HCT116 (cell line): ENCODE results near the gene TTLL6. TPM values are rescaled to one million over a fixed set of nuclear protein-coding genes. Genes with fewer than 3 reads are reported as not detected.

ENCODE experiments used
- ATAC-seq: fragments of 200-7000 bp; cut with Tn5 transposase; 2 replicates; pipeline ENCODE4 v1.9.1; 2020; ENCODE audit warnings: mild to moderate bottlenecking, moderate library complexity
- BruUV-seq: library from RNA; stranded (reverse); fragments of 400-500 nt; replicated peaks from 2 replicates; lab custom pipeline; 2021; lab: Mats Ljungman, UMichigan
- CTCF ChIA-PET: fragments of 300-600 bp; sonication (Branson Sonifier 250); formaldehyde crosslinking; loops from one replicate; lab custom pipeline; 2021; ENCODE audit warnings: antibody characterized with exemption; lab: Charles Lee
- POLR2A ChIA-PET: fragments of 300-600, 350-600 bp; sonication (Branson Sonifier 250); formaldehyde crosslinking; loops from one replicate; lab custom pipeline; 2021; ENCODE audit warnings: antibody characterized with exemption; lab: Charles Lee
- RAD21 ChIA-PET, 2 experiments: fragments of 300-600 bp; sonication (Branson Sonifier 250); formaldehyde crosslinking; loops; one replicate each; lab custom pipeline; 2023; ENCODE audit warnings: low total read pairs in 2 of 2; ENCODE audit not compliant: uncharacterized antibody in 2 of 2, unreplicated experiment in 2 of 2, low non-redundant PET in 1 of 2; lab: Charles Lee
- DNase-seq: peaks from one replicate; pipeline ENCODE4 v3.0.0-alpha.2; 2010; ENCODE audit warnings: low read depth, low spot score
- H2AFZ ChIP-seq: fragments of 200-600 bp; shearing (Covaris generic), sonication (generic); 2 replicates; pipeline ENCODE4 v1.6.1; 2017; ENCODE audit warnings: low read depth, mixed run types, mixed read lengths, antibody characterized with exemption, low read length; ENCODE audit not compliant: poor library complexity, severe bottlenecking
- H3K27ac ChIP-seq: 2 replicates; pipeline ENCODE4 v1.5.1; 2012; ENCODE audit warnings: low read depth, low read length
- H3K27me3 ChIP-seq: fragments of 200-600 bp; sonication (generic); 2 replicates; pipeline ENCODE4 v1.6.1; 2016; ENCODE audit warnings: mixed run types, low read length, mixed read lengths; ENCODE audit not compliant: insufficient read depth
- H3K36me3 ChIP-seq, 2 experiments: fragments of 200-500 bp in 1 of 2; fragments of 200-600 bp in 1 of 2; sonication (Bioruptor generic) in 1 of 2; sonication (generic) in 1 of 2; 2 replicates each; pipeline versions ENCODE4 v1.5.1 to v1.6.1; 2014 to 2016; ENCODE audit warnings: low read length in 2 of 2, inconsistent platforms in 1 of 2, mixed read lengths in 1 of 2, mixed run types in 1 of 2; ENCODE audit not compliant: insufficient read depth in 2 of 2, control insufficient read depth in 1 of 2
- H3K4me1 ChIP-seq, 2 experiments: fragments of 200-600 bp in 1 of 2; sonication (generic) in 1 of 2; 2 replicates each; pipeline versions ENCODE4 v1.5.1 to v1.6.1; 2012 to 2017; ENCODE audit warnings: low read length in 2 of 2, inconsistent platforms in 1 of 2, mild to moderate bottlenecking in 1 of 2, mixed read lengths in 1 of 2, mixed run types in 1 of 2, moderate library complexity in 1 of 2; ENCODE audit not compliant: insufficient read depth in 2 of 2, control insufficient read depth in 1 of 2
- H3K4me2 ChIP-seq: fragments of 200-600 bp; sonication (generic); 2 replicates; pipeline ENCODE4 v1.6.1; 2017; ENCODE audit warnings: mixed run types, low read length, mixed read lengths
- H3K4me3 ChIP-seq, 2 experiments: fragments of 200-600 bp in 1 of 2; sonication (generic) in 1 of 2; replicated peaks in 1 of 2; 2 replicates each; pipeline ENCODE4 v1.5.1; 2011 to 2016; ENCODE audit warnings: low read length in 2 of 2, control low read depth in 1 of 2, low read depth in 1 of 2, mild to moderate bottlenecking in 1 of 2, mixed read lengths in 1 of 2, mixed run types in 1 of 2
- H3K79me2 ChIP-seq: fragments of 200-600 bp; sonication (generic); 2 replicates; pipeline ENCODE4 v1.6.1; 2017; ENCODE audit warnings: mild to moderate bottlenecking, mixed run types, low read length, moderate library complexity, mixed read lengths; ENCODE audit not compliant: insufficient read depth
- H3K9ac ChIP-seq: fragments of 200-600 bp; sonication (generic); 2 replicates; pipeline ENCODE4 v1.6.1; 2016; ENCODE audit warnings: low read length, mixed read lengths
- H3K9me2 ChIP-seq: fragments of 200-600 bp; sonication (generic), shearing (Covaris generic); 2 replicates; pipeline ENCODE4 v1.6.1; 2017; ENCODE audit warnings: mixed run types, mild to moderate bottlenecking, moderate library complexity; ENCODE audit not compliant: insufficient read depth
- H3K9me3 ChIP-seq, 2 experiments: fragments of 200-500 bp in 1 of 2; fragments of 200-600 bp in 1 of 2; sonication (Bioruptor generic) in 1 of 2; sonication (generic) in 1 of 2; 2 replicates each; pipeline ENCODE4 v1.6.1; 2014 to 2017; ENCODE audit warnings: low read length in 2 of 2, mixed read lengths in 2 of 2, inconsistent platforms in 1 of 2, low read depth in 1 of 2, mild to moderate bottlenecking in 1 of 2, mixed run types in 1 of 2, moderate library complexity in 1 of 2; ENCODE audit not compliant: control insufficient read depth in 1 of 2, insufficient read depth in 1 of 2
- H4K20me1 ChIP-seq: fragments of 200-600 bp; sonication (generic), shearing (Covaris generic); 2 replicates; pipeline ENCODE4 v1.6.1; 2017; ENCODE audit warnings: mixed run types, mild to moderate bottlenecking, moderate library complexity; ENCODE audit not compliant: insufficient read depth
- EZH2 ChIP-seq: fragments of 200-600 bp; sonication (generic); IDR thresholded peaks from 2 replicates; pipeline ENCODE4 v1.6.1; 2017; ENCODE audit warnings: antibody characterized with exemption, mixed run types
- EZH2phosphoT487 ChIP-seq: fragments of 200-600 bp; IDR thresholded peaks from 2 replicates; pipeline ENCODE4 v1.6.1; 2018; ENCODE audit warnings: antibody characterized with exemption, borderline replicate concordance
- POLR2A ChIP-seq: IDR thresholded peaks from 2 replicates; pipeline ENCODE4 v1.7.0; 2011; ENCODE audit warnings: borderline replicate concordance; ENCODE audit not compliant: insufficient read depth, insufficient read length; ENCODE audit errors: extremely low read depth
- SP1 ChIP-seq: IDR thresholded peaks from 2 replicates; pipeline ENCODE4 v1.6.1; 2012; ENCODE audit warnings: low read depth
- intact Hi-C: fragments of 100-400 bp; cut with micrococcal nuclease; formaldehyde crosslinking; loops from 2 replicates; pipeline ENCODE4 v1.10.0; 2022
- total RNA-seq: library from RNA; stranded (reverse); gene quantifications from one replicate; pipeline ENCODE4 v1.2.1, GENCODE V29; 2021; ENCODE audit not compliant: unreplicated experiment
- TF ChIP-seq, protein P1 (sequence below): IDR thresholded peaks from 2 replicates; pipeline ENCODE4 v1.6.1; 2011; ENCODE audit warnings: mild to moderate bottlenecking, low read length, moderate library complexity; ENCODE audit not compliant: insufficient replicate concordance; ENCODE audit errors: extremely low read depth
- TF ChIP-seq, protein P2 (sequence below), 3 experiments: fragments of 200-600 bp in 1 of 3; sonication (generic) in 1 of 3; IDR thresholded peaks in 2 of 3; conservative IDR thresholded peaks in 1 of 3; 2 replicates each; pipeline ENCODE4 v1.5.1; 2012 to 2017; ENCODE audit warnings: low read depth in 2 of 3, low read length in 2 of 3, antibody characterized with exemption in 1 of 3, borderline replicate concordance in 1 of 3, control low read depth in 1 of 3, mild to moderate bottlenecking in 1 of 3, mixed read lengths in 1 of 3, mixed run types in 1 of 3, moderate library complexity in 1 of 3; ENCODE audit not compliant: insufficient read depth in 1 of 3

Gene TTLL6
- total RNA-seq, 1 experiment from 2014 or later, result 0.79 TPM

DNA sequence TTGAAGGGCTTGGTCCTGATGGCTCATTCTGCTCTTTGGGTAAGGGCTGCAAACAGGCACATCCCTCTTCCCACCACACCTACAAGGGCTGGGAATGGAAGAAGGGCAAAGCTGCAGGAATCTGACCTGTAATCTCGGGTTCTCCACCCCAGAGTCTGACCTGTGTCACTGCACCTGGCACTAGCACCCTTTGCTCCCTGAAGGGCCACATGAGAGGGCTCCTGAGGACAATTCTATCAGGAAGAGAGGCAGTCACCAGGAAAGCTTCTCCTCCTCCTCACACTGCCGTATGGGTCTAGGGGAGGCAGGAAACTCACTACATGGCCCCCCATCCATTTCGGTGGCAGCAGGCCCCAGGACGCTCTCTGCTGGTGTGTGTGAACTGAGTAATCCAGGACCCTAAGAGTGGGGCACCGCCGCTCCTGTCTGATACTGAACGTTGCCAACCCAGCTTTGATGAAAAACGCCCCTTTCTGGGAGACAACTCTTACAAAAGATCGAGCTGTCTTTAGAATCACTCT is 26.4 kb downstream of the TTLL6 start:
- Histone ChIP-seq H4K20me1 (no peaks in the 10 kb centered on the region), H2AFZ (peak overlapping the region; percentile 59), H3K27ac (no peak overlapping the region), H3K4me3 (no peak overlapping the region), H3K4me1 (peaks cover 5 to 25% of the 10 kb centered on the region in 2 experiments), H3K79me2 (no peaks in the 10 kb centered on the region)
- ChIA-PET RAD21 (interaction anchor here (1.0 to 2.1 kb wide), 7 partner anchors 62 to 112 kb away, joined by 4 to 16 read pairs (median 11); partner anchors contain the start of genes HOXB13 (in 1 of the 2) and PRAC2 (in 1 of the 2)), CTCF (interaction anchor here (0.7 to 5.6 kb wide), 24 partner anchors 8 to 119 kb away, joined by 3 to 97 read pairs (median 4); partner anchors contain the start of genes HOXB13, PRAC2 and TTLL6)
- BruUV-seq, result no TSS peak
- intact Hi-C loops, result loop anchor here (1.0 to 10.0 kb wide), 6 partner anchors 66 to 766 kb away; no protein-coding TSS in a partner anchor
- TF ChIP-seq, protein P1, sequence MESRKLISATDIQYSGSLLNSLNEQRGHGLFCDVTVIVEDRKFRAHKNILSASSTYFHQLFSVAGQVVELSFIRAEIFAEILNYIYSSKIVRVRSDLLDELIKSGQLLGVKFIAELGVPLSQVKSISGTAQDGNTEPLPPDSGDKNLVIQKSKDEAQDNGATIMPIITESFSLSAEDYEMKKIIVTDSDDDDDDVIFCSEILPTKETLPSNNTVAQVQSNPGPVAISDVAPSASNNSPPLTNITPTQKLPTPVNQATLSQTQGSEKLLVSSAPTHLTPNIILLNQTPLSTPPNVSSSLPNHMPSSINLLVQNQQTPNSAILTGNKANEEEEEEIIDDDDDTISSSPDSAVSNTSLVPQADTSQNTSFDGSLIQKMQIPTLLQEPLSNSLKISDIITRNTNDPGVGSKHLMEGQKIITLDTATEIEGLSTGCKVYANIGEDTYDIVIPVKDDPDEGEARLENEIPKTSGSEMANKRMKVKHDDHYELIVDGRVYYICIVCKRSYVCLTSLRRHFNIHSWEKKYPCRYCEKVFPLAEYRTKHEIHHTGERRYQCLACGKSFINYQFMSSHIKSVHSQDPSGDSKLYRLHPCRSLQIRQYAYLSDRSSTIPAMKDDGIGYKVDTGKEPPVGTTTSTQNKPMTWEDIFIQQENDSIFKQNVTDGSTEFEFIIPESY, result no peak
- TF ChIP-seq SP1 (no peak), POLR2A (no peak), EZH2phosphoT487 (no peak), EZH2 (no peak)
- TF ChIP-seq, protein P2, sequence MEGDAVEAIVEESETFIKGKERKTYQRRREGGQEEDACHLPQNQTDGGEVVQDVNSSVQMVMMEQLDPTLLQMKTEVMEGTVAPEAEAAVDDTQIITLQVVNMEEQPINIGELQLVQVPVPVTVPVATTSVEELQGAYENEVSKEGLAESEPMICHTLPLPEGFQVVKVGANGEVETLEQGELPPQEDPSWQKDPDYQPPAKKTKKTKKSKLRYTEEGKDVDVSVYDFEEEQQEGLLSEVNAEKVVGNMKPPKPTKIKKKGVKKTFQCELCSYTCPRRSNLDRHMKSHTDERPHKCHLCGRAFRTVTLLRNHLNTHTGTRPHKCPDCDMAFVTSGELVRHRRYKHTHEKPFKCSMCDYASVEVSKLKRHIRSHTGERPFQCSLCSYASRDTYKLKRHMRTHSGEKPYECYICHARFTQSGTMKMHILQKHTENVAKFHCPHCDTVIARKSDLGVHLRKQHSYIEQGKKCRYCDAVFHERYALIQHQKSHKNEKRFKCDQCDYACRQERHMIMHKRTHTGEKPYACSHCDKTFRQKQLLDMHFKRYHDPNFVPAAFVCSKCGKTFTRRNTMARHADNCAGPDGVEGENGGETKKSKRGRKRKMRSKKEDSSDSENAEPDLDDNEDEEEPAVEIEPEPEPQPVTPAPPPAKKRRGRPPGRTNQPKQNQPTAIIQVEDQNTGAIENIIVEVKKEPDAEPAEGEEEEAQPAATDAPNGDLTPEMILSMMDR (IDR thresholded peaks at IDR 0.05 in 2 of 3, conservative IDR thresholded peaks at IDR 0.05 in 1 of 3; ENCODE audit: borderline replicate concordance in 1 of 3, insufficient read depth in 1 of 3, low read depth in 2 of 3, low read length in 2 of 3), result no peak
- TF ChIP-seq, all 23 proteins: peak for 0
- no peaks in the 10 kb centered on the region for H3K36me3 ChIP-seq
- no peaks in the 10 kb centered on the region for H3K9me3 ChIP-seq
- H3K9ac ChIP-seq, result no peak overlapping the region
- ATAC-seq (peak; percentile 63), DNase-seq (no peak)
- H3K9me2 ChIP-seq, result no peaks in the 10 kb centered on the region
- POLR2A ChIA-PET, result interaction anchor here (0.8 to 2.2 kb wide), 3 partner anchors 14 to 112 kb away, joined by 3 to 8 read pairs (median 7); partner anchors contain the start of gene HOXB13
- H3K27me3 ChIP-seq, result no peaks in the 10 kb centered on the region
- H3K4me2 ChIP-seq, result no peak overlapping the region
